ENCODE data around the gene ABCG1. TPM values are rescaled to one million over a fixed set of nuclear protein-coding genes. Genes with fewer than 3 reads are reported as not detected.

ABCG1 gene
- total and polyA plus RNA-seq, 2 experiments from 2014 or later, result 1.3 to 4.4 TPM

- TF ChIP-seq ZNF114 (CRISPR knock-in tag; IDR thresholded peaks at IDR 0.05) (no peak), POLR2AphosphoS5 (IDR thresholded peaks at IDR 0.05; ENCODE audit: low read depth) (no peak), STAT1 (IDR thresholded peaks at IDR 0.05; ENCODE audit: unreplicated experiment) (no peak)
- TF ChIP-seq, protein P1, sequence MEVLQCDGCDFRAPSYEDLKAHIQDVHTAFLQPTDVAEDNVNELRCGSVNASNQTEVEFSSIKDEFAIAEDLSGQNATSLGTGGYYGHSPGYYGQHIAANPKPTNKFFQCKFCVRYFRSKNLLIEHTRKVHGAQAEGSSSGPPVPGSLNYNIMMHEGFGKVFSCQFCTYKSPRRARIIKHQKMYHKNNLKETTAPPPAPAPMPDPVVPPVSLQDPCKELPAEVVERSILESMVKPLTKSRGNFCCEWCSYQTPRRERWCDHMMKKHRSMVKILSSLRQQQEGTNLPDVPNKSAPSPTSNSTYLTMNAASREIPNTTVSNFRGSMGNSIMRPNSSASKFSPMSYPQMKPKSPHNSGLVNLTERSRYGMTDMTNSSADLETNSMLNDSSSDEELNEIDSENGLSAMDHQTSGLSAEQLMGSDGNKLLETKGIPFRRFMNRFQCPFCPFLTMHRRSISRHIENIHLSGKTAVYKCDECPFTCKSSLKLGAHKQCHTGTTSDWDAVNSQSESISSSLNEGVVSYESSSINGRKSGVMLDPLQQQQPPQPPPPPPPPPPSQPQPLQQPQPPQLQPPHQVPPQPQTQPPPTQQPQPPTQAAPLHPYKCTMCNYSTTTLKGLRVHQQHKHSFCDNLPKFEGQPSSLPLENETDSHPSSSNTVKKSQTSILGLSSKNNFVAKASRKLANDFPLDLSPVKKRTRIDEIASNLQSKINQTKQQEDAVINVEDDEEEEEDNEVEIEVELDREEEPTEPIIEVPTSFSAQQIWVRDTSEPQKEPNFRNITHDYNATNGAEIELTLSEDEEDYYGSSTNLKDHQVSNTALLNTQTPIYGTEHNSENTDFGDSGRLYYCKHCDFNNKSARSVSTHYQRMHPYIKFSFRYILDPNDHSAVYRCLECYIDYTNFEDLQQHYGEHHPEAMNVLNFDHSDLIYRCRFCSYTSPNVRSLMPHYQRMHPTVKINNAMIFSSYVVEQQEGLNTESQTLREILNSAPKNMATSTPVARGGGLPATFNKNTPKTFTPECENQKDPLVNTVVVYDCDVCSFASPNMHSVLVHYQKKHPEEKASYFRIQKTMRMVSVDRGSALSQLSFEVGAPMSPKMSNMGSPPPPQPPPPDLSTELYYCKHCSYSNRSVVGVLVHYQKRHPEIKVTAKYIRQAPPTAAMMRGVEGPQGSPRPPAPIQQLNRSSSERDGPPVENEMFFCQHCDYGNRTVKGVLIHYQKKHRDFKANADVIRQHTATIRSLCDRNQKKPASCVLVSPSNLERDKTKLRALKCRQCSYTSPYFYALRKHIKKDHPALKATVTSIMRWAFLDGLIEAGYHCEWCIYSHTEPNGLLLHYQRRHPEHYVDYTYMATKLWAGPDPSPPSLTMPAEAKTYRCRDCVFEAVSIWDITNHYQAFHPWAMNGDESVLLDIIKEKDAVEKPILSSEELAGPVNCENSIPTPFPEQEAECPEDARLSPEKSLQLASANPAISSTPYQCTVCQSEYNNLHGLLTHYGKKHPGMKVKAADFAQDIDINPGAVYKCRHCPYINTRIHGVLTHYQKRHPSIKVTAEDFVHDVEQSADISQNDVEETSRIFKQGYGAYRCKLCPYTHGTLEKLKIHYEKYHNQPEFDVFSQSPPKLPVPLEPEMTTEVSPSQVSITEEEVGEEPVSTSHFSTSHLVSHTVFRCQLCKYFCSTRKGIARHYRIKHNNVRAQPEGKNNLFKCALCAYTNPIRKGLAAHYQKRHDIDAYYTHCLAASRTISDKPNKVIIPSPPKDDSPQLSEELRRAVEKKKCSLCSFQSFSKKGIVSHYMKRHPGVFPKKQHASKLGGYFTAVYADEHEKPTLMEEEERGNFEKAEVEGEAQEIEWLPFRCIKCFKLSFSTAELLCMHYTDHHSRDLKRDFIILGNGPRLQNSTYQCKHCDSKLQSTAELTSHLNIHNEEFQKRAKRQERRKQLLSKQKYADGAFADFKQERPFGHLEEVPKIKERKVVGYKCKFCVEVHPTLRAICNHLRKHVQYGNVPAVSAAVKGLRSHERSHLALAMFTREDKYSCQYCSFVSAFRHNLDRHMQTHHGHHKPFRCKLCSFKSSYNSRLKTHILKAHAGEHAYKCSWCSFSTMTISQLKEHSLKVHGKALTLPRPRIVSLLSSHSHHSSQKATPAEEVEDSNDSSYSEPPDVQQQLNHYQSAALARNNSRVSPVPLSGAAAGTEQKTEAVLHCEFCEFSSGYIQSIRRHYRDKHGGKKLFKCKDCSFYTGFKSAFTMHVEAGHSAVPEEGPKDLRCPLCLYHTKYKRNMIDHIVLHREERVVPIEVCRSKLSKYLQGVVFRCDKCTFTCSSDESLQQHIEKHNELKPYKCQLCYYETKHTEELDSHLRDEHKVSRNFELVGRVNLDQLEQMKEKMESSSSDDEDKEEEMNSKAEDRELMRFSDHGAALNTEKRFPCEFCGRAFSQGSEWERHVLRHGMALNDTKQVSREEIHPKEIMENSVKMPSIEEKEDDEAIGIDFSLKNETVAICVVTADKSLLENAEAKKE (CRISPR knock-in tag; IDR thresholded peaks at IDR 0.05), result no peak
Observed at GRCh38 chr21:42234464-42235241, 15.7 kb downstream of the ABCG1 start (continued).

- TF ChIP-seq ZNF114 (CRISPR knock-in tag; IDR thresholded peaks at IDR 0.05), result no peak
- TF ChIP-seq POLR2AphosphoS5 (IDR thresholded peaks at IDR 0.05; ENCODE audit: low read depth), result no peak
- no peak for TF ChIP-seq EZH2 (IDR thresholded peaks at IDR 0.05; ENCODE audit: low read depth, unreplicated experiment)
- Histone ChIP-seq H3K4me3 (peak overlapping the region; percentile 65), H2AFZ (no peak overlapping the region), H4K20me1 (replicated peaks; ENCODE audit: insufficient read depth) (0 out of 2 replicates have a peak, but pooled peaks cover 5% of the 10 kb centered on the region), H3F3A (replicated peaks; ENCODE audit: low read depth) (0 out of 2 replicates have a peak, but pooled peaks cover 7% of the 10 kb centered on the region), H3K27me3 (ENCODE audit: insufficient read depth) (peaks cover 31% of the 10 kb centered on the region), H3K4me1 (ENCODE audit: insufficient read depth) (peaks cover 19% of the 10 kb centered on the region), H3K79me2 (replicated peaks; ENCODE audit: insufficient read depth) (no peaks in the 10 kb centered on the region; the same call in 1 of the 2 replicates), H3K27ac (ENCODE audit: low read depth) (no peak overlapping the region), H3K4me2 (peak overlapping the region; percentile 90), H3K9me2 (ENCODE audit: insufficient read depth) (no peaks in the 10 kb centered on the region; the same call in 1 of the 2 replicates), H3K36me3 (ENCODE audit: insufficient read depth) (no peaks in the 10 kb centered on the region)
- Mint-ChIP-seq H3K27ac (peak overlapping the region; percentile 85; the same call in 1 of the 2 replicates), H3K36me3 (ENCODE audit: low read depth) (no peaks in the 10 kb centered on the region), H3K4me1 (peaks cover 46% of the 10 kb centered on the region), H3K9me3 (no peaks in the 10 kb centered on the region), H3K4me3 (peak overlapping the region; percentile 70), H3K27me3 (ENCODE audit: insufficient read depth, low read depth, poor library complexity) (peaks cover 18% of the 10 kb centered on the region)
- ATAC-seq, result peak; percentile 7
- DNase-seq (ENCODE audit: low spot score), result no peak
Observed at GRCh38 chr21:42235593-42235992, 16.7 kb downstream of the ABCG1 start.

Measured in GM23338 (cell line).